D721Med (cell line): ENCODE data around the gene ZFP36L2.

Experiments used
- DNase-seq: peaks from one replicate; pipeline ENCODE4 v3.0.0; 2011; ENCODE audit warnings: low spot score; ENCODE audit not compliant: insufficient read length
- FAIRE-seq: peaks from 2 replicates; lab custom pipeline; 2011; peaks lifted over from hg19 to GRCh38; lab: Jason Lieb, UNC
- CTCF ChIP-seq: IDR thresholded peaks from 2 replicates; pipeline ENCODE4 v1.5.1; 2012; ENCODE audit warnings: mild to moderate bottlenecking, control low read depth; ENCODE audit not compliant: insufficient read depth; ENCODE audit errors: missing control alignments

The ZFP36L2 gene

GRCh38 chr2:43219383-43220228, 6.8 kb downstream of the ZFP36L2 start:
- DNase-seq (no peak), FAIRE-seq (no peak)
- TF ChIP-seq CTCF, result no peak

- DNase-seq, result no peak
- no peak for TF ChIP-seq CTCF
- no peak for FAIRE-seq
These were observed 7.6 kb downstream of the ZFP36L2 start for GRCh38 chr2:43218702-43219382.

GRCh38 chr2:43218155-43218701, 8.2 kb downstream of the ZFP36L2 start:
- no peak for TF ChIP-seq CTCF
- no peak for FAIRE-seq
- DNase-seq, result no peak

- no peak for TF ChIP-seq CTCF
- DNase-seq, result no peak
- no peak for FAIRE-seq
These were observed 8.9 kb downstream of the ZFP36L2 start for GRCh38 chr2:43217228-43218154.

GRCh38 chr2:43216629-43217028, 9.8 kb downstream of the ZFP36L2 start:
- TF ChIP-seq CTCF, result no peak
- DNase-seq, result no peak
- FAIRE-seq, result no peak

GRCh38 chr2:43215673-43216255, 10.6 kb downstream of the ZFP36L2 start:
- TF ChIP-seq CTCF, result no peak
- no peak for FAIRE-seq
- no peak for DNase-seq
